Measurements from ENCODE around the gene DPYD.

GRCh38 chr1:97101509-97101908 is 819.3 kb downstream of the DPYD start:
- TF ChIP-seq CTCF (conservative IDR thresholded peaks at IDR 0.05) (no peak), ZFX (IDR thresholded peaks at IDR 0.05) (no peak)

All from C4-2B (cell line).